Inflammatory macrophage (primary cell): ENCODE measurements around the gene B4GALT1.

ENCODE experiments used
- DNase-seq, 2 donors: peaks; one replicate each; pipeline ENCODE4 v3.0.0-alpha.2; 2020 to 2022

Gene B4GALT1

DNA sequence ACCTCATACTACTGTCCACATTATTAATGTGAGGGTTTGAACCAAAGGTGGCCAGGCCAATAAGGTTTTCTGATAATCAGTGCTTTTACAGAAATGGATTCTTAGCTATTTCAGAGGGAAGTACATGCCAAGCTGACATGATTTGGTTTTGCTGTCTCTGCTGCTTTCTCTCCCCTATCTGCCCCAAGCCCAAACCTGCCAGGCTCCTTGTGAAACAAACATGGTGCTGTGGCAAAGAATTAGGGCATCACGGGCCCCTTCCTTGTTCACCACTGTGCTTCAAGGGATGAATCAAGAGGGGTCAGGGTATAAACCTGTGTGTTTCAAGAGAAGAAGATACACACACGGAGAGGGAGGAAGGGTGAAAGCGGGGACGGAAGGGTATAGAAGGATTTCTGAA lies 49.3 kb downstream of the B4GALT1 start:
- DNase-seq, result peak; percentile 47 to 71

DNA sequence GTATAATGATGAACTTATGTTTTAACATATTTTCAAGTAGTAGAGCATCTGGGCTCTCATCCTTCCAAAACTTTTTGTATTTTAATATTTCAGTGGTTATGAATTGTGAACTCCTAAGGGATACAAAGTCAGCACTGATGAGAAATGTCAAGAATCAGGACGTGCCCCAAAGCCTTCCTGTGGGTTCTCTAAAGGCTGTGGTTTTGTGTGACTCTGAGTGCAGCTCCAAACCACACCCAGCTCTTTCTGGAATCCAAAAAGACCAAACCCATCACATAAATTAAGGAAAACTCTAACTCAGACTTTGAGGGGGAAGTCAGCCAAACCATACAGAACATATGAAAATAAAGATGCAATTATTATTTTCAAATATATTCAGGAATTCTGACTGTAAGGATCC lies 49.8 kb downstream of the B4GALT1 start:
- DNase-seq, result peak; percentile 19 to 39

DNA sequence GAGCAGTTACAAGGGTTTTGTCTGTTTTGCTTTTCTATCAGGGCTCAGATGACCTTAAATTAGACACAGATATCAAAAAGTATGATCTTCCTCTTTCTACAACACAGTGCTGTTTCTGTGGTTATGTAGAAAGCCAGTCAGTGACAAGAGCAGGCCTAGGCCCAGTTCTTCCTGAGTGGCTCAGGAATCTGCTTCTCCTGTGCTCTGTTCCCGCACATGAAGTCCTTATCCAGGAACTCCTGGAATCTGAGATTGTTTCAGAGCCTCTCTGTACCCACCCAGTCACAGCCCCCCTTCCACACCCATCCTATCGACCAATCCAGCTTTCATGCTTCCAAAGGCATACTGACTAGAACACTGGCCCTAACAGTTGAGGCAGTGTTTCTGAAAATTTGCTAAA lies 50.3 kb downstream of the B4GALT1 start:
- DNase-seq, result peak; percentile 51 to 53

DNA sequence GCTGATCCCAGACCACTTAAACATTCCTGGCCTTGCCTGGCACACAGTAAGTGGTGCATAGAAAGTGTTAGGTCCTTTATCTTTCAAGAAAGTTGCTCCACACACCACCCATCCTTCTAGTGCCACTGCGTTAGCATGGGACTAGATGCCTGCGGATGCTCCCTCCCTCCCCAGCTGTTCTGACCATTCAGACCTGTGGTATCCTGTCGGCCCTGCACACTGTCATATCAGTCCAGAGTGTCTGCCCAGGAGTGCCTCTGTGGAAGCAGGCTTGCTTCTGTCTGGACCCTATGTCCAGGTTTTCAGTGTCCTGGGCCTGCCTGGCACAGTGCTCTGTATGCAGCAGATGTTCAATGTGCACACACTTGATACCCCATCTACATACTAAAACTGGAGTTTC lies 52.4 kb downstream of the B4GALT1 start:
- no peak for DNase-seq

DNA sequence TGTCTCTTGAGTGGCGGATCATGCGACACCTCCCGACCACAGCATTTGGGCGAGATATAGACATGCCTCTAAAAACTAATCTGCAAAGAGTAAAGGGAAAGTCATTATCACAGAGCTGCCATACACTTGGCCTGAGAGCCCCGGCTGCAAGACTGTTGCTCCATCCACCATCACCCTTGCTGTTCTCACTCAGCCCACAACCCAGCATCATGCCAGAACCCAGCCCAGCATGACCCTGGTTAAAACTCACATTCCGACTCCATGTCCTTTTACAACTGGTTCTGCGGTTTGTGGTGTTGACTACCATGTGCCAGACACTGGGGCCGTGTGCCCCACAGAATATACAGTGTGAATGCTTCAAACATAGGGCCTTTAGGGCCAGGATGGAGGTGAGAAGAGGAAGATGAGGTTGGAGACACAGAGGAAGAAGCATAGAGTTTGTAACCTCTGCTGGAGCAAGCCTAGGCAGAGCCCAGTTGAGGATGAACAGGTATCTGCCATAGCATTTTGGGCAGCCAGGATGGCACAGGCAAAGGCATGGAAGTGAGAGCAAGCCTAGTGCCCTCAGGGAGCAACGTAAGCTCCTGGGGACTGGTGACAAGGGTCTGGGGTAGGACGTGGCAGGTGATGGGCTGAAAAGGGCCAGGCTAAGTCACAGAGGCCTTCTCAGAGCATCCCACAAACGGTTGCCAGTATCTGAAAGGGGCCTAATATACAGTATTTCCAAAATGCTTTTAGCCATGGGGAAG lies 53.2 kb downstream of the B4GALT1 start:
- DNase-seq, result no peak

DNA sequence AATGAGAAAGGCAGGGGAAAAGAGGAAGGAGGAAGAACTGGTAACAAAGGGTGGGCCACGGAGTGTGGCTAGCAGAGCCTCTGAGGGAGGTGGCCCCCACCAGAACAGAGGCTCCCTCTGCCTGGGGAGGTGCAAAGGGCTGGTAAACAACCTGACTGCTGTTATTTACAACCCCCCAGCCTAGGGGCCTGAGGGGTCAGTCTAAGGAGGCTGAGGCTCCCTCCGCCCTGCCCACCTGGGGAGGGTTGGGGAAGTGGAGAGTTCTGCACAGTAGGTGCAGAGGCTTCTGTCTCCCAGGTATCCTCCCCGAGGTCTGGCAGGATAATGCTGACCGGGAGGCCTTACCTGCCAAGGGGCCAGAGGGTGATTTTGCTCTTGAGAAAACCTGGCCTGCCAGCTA lies 55.0 kb downstream of the B4GALT1 start:
- DNase-seq, result no peak

DNA sequence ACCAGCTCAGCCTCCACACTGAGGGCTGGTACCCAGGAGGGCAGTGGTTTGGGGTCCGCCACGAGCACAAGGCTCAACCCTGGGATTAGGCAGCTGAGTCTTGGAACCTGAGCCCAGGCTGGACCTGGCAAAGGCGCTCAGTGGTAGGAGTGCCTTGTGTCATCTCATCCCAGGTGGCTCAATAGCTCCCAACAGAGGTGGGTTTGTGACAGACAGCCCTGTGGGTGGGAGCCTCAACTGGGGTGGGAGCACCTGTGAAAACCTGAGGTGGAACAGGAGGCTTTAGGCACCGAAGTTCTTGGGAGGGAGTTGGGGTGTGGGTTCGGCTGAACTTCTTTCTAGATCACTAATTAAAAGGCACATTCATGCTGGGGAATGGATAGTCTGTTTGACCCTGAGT lies 55.5 kb downstream of the B4GALT1 start:
- no peak for DNase-seq

DNA sequence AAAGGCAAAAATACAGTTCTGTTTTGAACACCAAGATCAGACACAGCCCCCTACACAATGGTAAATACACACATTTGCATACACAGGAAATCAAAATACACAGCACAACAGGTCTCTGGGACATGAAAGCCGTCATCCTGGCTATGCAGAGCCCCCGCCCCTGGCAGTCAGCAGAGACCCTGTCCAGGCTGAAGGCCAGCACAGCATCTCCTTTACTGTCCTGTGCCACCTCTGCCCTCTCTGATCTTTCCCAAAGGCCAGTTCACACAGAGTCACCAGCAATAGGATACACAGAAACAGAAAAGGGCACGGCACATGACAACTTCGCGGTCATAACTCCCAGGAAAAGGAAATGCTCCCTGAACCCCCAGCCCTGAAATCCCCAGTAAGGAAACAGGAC lies 56.5 kb downstream of the B4GALT1 start:
- DNase-seq, result no peak

DNA sequence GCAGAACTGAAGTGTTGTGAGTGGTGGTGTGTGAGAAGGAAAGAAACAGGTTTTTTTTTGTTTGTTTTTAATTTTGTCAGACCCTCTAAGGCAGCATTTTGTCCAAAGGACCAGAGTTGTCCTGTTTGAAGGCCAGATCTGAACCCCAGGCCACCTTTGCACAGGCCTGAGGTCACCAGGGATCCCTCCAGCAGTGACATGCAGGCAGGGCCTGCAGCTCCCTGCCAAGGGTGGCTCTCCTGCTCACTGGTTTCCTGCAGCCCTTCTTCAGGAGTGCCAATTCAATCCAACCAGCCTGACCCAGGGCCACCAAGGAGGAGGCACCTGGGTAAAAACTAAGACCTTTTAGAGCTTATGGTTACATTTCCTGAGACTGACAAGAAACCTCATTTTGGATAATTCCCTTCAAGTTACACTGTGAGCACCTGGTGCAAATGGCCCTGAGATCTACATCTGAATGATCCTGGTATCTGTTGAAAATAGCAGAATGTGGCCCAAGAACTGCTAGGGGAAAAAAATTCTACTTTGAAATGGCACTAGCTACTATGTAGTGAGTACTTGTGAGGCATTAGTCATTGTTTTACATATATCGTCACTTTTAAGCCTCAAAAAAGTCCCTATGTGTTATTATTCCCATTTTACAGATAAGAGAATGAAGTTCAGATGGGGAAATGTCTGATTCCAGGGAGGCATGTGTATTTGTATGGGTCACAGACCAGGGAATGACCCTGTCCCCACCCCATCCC lies 57.1 kb downstream of the B4GALT1 start:
- DNase-seq, result no peak

DNA sequence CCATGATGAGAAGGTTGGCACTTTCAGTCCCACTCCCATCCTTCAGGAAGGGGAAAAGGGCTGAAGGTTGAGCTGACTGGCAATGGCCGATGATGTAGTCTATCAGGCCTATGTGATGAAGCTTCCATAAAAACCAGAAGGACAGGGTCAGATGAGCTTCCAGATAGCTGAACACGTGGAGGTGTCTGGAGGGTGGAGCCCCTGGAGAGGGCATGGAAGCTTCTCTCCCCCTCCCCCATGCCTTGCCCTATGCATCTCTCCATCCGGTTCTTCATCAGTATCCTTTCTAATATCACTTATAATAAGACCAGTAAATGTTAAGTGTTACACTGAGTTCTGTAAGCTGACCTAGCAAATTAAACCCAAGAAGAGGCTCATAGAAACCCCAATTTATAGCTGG lies 58.0 kb downstream of the B4GALT1 start:
- no peak for DNase-seq

DNA sequence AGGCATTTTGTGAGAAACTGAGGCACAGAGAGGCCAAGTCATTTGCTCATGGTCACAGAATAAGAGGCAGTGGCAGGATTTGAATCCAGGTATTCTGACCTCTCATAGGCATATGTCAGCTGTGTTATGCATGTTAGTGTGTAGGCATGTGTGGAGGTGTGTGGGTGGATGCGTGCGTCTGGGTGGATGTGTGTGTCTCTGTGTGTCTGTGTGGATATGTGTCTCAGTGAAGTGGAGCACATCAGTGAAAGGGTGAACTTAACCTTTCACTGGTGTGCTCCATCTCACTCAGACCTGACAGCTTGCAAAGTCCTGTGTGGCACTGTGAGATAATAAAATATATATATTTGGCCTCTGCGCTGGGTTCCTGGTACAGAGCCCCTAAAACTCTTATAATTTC lies 58.7 kb downstream of the B4GALT1 start:
- DNase-seq, result no peak

DNA sequence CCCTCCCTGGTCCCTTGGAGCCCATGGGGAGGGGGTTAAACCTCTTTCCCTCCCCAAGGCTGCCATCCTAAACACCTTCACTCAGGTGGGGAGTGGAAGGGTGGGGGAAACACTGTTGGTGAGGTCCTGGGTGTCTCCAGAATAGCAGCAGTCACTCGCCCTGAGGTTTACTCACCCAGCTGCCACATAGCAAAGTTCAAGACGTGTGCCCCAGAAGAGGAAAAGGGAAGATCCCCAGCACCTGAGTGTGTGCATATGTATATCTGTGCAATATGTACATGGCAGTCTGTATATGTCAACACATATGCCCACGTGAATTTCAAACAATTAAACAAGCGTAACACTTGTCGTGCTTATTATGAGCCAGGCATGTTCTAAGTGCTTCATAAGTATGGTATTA lies 59.4 kb downstream of the B4GALT1 start:
- DNase-seq, result no peak

DNA sequence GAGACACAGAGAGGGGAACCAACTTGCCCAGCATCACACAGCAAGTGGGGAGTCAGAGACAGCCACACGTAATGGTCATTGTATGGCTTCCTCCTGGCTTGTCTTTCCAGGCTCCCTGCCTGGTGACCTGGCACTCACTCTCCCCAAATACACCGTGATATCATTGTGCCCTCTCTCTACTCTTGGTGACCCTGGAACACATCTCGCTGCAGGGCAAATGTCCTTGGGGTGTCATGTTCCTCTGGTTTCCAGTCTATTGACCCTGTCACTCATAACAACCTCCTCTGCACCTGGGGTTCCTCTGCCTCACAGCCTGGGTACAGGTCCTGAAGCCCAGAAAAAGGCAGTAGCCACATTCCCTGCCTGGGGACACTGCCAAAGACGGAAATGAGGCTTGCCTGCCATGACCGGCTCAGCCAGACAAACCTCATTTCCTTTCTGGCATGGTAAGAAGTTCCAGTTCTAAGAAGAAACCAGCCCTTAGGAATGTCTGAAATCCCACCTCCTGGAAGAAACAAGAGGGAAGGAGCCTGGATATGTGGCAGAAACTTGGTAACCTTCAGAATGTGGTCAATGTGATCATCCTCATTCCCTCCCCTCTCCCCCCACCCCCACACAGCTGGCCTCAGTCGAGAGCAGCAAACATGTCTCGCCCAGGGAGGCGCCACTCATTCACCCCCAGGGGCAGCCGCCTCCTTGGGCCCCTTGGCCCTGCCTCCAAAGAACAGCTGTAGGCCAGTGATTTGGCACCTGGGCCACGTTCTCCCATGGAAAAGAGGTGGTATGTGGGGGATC lies 60.1 kb downstream of the B4GALT1 start:
- no peak for DNase-seq

DNA sequence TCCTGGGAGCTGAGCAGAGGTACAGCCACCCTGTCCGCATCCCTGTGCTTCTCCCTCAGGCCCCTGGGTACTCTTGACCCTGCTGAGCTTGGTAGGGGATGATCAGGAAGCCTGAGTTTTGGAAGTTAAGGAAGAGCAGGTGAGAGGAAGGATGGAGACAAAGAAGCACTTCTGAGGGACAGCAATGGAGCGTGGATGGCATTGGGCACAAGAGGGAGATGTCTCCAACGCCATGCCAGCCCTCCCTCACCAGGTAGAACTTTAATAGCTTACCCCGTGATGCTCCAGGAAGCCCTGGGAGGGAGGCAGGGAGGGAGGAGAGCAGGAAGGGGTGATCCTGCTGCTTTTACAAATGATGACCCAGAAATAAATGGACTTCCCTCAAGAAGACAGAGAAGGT lies 60.8 kb downstream of the B4GALT1 start:
- no peak for DNase-seq

DNA sequence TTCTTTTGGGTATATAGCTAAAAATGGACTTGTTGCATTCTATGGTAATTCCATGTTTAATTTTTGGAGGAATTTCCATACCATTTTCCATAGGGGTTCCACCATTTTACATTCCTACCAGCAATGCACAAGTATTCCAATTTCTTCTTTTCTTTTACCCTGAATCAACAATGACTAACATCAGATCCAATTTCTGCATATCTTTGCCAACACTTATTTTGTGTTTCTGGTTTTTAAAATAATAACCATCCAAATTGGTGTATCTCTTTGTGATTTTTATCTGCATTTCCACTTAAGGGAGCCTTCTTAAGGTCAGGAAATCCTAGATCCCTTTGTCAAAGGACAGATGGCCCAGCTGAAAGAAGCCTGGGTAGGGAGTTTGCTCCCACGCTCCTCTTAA lies 61.2 kb downstream of the B4GALT1 start:
- no peak for DNase-seq

DNA sequence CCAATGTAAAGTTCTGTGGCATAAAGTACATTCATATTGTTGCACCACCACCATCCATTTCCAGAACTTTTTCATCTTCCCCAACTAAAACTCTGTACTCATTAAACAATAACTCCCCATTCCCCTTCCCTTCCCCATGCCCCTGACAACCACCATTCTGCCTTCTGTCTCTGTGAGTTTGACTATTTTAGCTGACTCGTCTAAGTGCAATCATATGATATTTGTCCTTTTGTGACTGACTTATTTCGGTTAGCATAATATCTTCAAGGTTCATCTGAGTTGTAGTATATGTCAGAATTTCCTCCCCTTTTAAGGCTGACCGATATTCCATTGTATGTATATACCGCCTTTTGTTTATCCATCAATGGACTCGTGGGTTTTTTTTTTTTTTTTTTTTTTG lies 61.6 kb downstream of the B4GALT1 start:
- no peak for DNase-seq

DNA sequence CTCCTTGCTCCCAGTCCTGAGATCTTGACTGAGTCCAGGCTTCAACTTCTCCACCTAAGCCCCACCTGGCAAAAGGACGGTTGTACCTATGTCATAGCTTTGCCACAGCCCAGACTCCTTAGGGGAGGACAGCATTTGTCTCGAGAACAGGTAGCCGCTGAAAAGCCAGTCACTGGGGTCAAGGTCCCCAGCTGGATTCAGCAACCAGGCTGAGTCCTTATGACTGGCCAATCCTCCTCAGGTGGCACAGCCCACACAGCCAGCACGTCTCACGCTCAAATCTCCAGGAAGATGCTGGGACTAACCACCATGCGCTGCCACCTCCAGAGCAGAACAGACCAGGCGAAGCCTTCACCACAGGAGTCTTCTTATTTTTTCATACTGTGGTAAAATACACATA lies 62.7 kb downstream of the B4GALT1 start:
- no peak for DNase-seq

DNA sequence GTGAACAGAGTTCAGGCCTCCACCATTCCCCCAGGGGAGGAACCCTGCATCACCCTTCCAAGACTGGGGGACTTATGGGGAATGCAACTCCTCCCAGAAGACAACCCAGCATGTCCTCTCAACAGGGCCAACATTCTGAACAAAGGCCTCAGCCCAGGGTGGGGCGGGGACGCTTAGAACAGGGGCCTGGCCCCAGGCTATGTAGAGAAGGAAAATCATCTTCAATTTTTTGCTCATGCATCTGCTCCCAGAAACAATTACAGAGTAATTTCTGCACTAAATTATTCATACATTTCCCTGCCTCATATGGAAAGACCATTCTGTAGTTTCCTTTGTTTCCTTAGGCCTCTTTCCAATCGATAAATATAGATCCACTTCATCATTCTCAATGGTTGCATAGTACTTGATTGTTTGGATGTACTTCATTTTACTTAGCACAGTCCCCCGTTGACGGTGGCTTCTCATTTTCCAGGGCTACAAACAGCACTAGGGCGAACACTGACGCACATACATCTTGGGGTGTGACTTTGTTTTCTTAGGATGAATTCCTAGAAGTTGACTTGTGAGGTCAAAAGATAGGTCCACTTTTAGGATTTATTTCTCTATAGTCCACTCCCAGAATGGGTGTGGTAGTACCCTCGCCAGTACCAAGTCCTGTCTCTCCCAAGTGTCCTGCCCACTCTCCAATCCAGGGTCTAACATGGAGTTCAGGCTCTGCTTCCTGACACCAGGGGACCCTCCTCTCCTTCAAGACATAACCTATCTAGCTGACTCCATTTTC lies 63.4 kb downstream of the B4GALT1 start:
- DNase-seq, result no peak

DNA sequence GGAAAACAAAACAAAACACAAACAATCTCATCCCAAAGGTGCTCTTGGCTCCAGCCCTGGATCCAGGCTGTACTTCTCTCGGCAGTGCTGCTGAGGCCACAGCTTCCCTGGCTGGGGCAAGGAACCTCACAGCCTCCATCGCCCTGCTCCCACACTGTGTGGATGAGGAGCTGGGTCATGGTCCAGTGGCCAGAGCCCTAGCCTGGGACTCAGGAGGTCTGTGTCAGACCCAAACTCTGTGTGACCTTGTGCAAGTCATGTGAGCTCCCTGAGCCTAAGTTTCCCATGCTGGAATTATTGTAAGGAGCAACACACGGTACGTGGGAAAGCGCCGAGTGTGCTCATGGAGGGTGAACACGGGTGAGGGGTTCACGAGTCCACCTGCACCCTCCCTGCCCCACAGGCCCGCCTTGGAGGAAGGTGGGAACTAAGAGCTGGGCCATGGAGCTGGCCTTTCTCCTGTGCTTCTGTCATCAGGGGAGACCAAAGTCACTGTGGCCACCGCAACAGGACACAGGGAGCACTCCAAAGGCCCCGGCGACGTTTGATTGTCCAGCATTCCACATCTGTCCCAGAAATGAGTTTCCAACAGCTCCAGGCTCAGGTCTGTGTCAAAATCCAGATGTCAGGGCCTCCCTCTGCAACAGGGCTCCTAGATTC lies 64.5 kb downstream of the B4GALT1 start:
- no peak for DNase-seq

DNA sequence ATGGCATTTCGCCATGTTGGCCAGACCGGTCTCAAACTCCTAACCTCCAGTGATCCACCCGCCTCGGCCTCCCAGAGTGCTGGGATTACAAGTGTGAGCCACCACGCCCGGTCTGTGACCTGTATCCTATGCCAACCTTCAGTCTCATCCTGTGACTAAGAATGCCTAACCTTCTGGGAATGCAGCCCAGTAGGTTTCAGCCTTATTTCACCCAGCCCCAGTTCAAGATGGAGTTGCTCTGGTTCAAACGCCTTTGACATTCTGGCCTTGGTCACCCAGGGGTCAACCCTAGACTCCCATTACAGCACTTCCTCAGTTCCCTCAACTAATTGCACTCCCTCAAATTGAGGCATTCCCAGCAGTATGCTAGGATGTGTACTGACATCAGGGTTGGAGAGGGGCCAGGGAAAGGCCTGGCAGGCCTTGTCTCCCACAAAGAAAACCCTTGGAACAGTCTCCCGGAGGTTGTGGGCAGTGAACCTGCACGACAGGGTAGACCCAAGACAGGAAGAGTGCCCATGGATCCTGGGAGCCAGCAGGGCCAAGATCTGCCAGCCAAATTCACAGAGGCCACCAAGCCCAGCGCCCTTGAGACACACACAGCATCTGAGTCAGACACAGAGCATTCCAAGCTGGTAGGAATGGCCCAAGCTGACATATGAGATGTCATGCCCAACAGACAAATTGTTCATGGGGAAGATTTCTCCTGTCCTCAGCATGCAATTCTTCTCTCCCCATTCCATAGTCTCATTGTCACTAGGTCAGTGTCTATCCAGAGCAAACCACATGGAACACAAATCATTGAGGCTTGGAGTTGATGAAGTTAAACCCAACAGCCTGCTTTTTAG lies 65.8 kb downstream of the B4GALT1 start:
- no peak for DNase-seq

DNA sequence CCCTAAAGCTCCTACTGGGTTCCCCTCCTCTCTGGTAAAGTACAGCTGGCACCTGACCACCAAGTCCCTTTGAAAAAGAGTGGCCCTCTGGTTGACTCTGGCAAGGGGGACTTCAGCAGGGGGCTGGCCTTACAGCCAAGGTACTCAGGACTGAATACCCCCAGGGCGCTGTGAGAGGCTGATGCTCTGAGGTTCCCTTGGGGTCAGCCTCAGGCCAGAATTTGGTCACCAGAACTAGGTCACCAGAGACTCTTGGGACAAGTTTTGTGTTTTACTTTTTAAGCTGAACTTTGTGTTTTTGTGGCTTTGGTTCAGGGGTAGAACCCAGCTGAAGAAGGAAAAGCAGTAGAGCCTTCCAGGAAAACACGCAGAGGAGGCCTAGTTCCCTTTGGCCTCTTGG lies 67.4 kb downstream of the B4GALT1 start:
- no peak for DNase-seq
